Panc1 (cell line): Measurements from ENCODE around the gene ARID4A.

Experiments used
- POLR2AphosphoS5 ChIP-seq: IDR thresholded peaks from 2 replicates; pipeline ENCODE4 v1.6.1; 2012; ENCODE audit warnings: mild to moderate bottlenecking, low read depth, low read length, moderate library complexity
- SIN3A ChIP-seq: IDR thresholded peaks from 2 replicates; pipeline ENCODE4 v1.6.1; 2012; ENCODE audit warnings: low read depth, mild to moderate bottlenecking, low read length, moderate library complexity, borderline replicate concordance; ENCODE audit not compliant: insufficient read depth
- TF ChIP-seq, protein P1 (sequence below): fragments of 450-650 bp; IDR thresholded peaks from 2 replicates; pipeline ENCODE4 v1.5.1; 2017; ENCODE audit warnings: mild to moderate bottlenecking

DNA sequence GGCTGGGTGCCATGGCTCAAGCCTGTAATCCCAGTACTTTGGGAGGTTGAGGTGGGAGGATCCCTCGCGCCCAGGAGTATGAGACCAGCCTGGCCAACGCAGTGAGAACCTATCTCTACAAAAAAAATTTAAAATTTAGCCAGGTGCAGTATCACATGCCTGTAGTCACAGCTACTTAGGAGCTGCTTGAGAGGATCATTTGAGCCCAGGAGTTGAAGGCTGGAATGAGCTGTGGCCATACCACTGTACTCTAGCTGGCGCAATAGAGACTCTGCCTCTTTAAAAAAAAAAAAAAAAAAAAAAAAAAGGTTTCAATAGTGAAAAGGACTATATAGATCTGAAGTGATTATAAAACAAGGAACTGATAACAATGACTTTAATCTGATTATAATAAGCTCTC, 40.2 kb upstream of the ARID4A start:
- TF ChIP-seq, protein P1, sequence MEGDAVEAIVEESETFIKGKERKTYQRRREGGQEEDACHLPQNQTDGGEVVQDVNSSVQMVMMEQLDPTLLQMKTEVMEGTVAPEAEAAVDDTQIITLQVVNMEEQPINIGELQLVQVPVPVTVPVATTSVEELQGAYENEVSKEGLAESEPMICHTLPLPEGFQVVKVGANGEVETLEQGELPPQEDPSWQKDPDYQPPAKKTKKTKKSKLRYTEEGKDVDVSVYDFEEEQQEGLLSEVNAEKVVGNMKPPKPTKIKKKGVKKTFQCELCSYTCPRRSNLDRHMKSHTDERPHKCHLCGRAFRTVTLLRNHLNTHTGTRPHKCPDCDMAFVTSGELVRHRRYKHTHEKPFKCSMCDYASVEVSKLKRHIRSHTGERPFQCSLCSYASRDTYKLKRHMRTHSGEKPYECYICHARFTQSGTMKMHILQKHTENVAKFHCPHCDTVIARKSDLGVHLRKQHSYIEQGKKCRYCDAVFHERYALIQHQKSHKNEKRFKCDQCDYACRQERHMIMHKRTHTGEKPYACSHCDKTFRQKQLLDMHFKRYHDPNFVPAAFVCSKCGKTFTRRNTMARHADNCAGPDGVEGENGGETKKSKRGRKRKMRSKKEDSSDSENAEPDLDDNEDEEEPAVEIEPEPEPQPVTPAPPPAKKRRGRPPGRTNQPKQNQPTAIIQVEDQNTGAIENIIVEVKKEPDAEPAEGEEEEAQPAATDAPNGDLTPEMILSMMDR: no peak
- TF ChIP-seq POLR2AphosphoS5: no peak
- no peak for TF ChIP-seq SIN3A
